T-helper 2 cell treated with Interferon-gamma antibody and Interleukin-4, amounts not matched to agents 100 ng/mL and 5 ng/mL, for 36 hours (primary cell): ENCODE results near the gene TNFAIP8L1. TPM values are rescaled to one million over a fixed set of nuclear protein-coding genes. Genes with fewer than 3 reads are reported as not detected.
"Not testable (repeated sequence)": the region's sequence is repeated elsewhere in the genome, so short reads cannot be mapped to it uniquely, and the experiment has no call there.

Experiments
- intact Hi-C: fragments of 100-400 bp; cut with micrococcal nuclease; formaldehyde crosslinking; loops from one replicate; pipeline ENCODE4 v1.15.1; 2023
- total RNA-seq: library from RNA; stranded (reverse); gene quantifications from 2 replicates; pipeline ENCODE4 v1.2.3, GENCODE V29; 2022

Gene TNFAIP8L1
- total RNA-seq, 1 donor from 2014 or later = 16.5 TPM

- intact Hi-C loops = no loop called here
Observed at GRCh38 chr19:4676955-4677731, 37.8 kb downstream of the TNFAIP8L1 start.

DNA sequence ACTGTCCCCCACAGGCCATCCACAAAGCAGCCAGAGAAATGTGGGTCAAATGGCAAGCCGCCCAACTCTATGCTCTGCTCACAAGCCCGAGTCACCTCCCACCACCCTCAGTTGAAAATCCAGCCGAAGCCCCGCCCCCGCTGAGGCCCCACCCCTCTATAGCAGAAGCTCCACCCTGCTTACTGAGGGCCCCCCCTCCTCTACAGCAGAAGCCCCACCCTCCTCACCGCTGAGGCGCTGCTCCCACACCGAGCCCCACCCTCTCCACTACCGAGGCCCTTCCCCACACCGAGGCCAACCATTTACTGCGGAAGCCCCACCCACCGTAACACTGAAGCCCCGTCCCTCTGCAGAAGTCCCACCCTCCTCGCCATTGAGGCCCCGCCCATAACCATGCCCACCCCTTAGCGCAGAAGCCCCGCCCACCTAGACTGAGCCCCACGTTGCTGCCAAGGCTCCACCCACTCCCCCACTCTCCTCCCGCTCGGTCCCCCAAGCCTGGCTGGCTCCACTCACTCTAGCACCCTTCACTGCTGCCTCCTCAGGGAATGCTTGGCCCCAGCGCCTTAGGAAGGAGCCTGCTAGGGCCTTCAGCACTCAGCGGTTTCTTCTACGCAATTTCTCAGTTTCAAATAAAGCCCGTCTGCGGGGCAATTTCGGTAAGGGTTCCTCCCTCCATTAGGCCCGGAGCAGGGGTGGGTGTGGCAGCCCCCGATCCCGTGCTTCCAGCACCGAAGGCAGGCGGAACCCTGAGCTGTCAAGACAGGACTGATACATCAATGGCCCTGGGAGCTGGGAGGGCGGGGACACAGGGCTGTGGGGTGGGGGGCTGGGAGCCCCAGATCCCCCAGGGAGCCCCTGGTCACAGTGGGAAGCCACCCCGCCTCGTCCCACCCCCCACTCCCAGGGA lies 39.8 kb downstream of the TNFAIP8L1 start:
- intact Hi-C loops = no loop called here

- intact Hi-C loops = not testable (repeated sequence)
Observed at GRCh38 chr19:4680021-4680420, 40.7 kb downstream of the TNFAIP8L1 start.

GRCh38 chr19:4682417-4683200 lies 43.3 kb downstream of the TNFAIP8L1 start:
- intact Hi-C loops = no loop called here

GRCh38 chr19:4684312-4685095 lies 45.2 kb downstream of the TNFAIP8L1 start:
- intact Hi-C loops = no loop called here

DNA sequence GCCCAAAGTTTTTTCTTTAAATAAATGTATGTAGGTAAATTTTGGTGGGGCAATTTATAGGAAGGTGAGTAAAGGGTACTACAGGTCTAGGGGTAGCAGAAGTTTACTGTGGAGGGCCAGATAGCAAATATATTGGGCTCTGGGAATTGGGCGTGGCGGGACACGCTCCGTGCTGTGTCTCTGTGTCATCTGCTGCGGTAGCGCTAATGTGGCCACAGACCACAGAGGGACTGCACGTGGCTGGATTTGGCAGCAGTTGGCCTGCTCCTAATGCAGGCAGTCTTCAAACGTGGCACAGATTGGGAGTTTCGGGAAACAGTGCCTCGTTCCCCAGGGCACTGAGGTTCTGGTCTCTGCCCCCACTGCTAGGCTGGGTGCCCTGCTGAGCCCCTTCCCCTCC lies 47.4 kb downstream of the TNFAIP8L1 start:
- intact Hi-C loops = no loop called here

DNA sequence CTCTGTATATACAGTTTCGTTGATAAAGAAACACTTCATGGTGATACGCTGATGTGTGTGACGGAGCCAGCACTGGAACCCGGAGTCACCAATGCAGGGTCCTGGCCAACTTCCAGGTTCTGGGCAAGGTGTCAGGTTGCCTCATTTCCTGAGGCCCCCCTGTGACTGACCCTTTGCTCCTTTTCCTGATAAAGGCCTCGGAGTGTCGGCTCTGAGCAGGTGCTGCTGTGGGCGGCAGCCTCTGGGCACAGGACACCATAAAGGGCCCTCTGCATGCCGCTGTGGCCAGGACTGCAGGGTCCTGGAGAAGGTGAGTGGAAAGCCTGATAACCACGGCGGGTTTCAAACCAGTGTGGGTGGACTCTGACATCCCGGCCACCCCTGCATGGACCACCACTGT lies 48.1 kb downstream of the TNFAIP8L1 start:
- intact Hi-C loops = no loop called here

GRCh38 chr19:4688587-4688986 lies 49.3 kb downstream of the TNFAIP8L1 start:
- intact Hi-C loops = no loop called here

GRCh38 chr19:4689403-4689802 lies 50.1 kb downstream of the TNFAIP8L1 start:
- intact Hi-C loops = no loop called here

DNA sequence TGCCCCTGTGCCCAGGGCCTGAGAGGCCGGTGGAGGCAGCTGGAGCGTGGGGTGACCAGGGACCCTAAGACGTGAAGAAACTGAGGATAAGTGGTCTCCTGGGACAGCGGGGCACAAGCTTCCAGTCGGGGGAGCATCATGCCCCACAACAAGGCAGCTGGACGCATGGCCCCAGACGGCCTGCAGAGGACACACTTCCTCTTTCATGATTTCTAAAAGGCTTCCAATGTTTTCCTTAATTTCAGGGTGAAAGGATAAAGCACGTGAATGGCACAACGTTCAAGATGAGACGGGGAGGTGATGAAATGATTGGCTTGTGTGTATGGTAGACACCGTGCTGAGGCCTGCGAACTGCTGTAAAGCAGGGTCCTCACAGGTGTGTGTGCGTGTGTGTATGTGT lies 51.0 kb downstream of the TNFAIP8L1 start:
- intact Hi-C loops = no loop called here

- intact Hi-C loops = no loop called here
Observed at GRCh38 chr19:4691373-4691772, 52.1 kb downstream of the TNFAIP8L1 start.

GRCh38 chr19:4692251-4693077 lies 53.1 kb downstream of the TNFAIP8L1 start:
- intact Hi-C loops = no loop called here

GRCh38 chr19:4693078-4693350 lies 53.7 kb downstream of the TNFAIP8L1 start:
- intact Hi-C loops = no loop called here

- intact Hi-C loops = no loop called here
Observed at GRCh38 chr19:4693471-4694121, 54.3 kb downstream of the TNFAIP8L1 start.

GRCh38 chr19:4694211-4694987 lies 55.1 kb downstream of the TNFAIP8L1 start:
- intact Hi-C loops = no loop called here

DNA sequence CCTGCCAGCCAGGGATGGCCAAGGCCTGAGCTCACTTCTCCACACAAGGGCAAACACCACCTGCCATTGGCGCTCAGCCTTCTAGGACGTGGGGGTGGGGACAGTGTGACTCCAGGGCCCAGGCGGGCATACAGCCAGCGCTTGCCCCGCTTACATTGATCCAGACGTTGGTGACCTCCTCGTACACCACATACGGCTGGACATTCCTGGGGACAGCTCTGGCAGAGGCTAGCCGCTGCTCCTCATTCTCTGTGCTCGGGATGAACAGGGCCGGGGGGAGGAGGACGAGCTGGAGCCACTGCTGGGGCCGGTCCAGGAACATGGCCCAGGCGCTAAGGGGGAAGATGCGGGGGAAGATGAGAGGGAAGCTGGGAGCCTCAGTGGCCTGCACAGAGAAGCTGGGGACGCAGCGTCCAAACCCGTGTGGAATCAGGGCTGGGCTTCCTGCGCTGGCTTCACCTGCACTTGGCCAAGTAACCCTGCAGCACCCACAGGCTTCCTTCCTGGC lies 56.0 kb downstream of the TNFAIP8L1 start:
- intact Hi-C loops = no loop called here

DNA sequence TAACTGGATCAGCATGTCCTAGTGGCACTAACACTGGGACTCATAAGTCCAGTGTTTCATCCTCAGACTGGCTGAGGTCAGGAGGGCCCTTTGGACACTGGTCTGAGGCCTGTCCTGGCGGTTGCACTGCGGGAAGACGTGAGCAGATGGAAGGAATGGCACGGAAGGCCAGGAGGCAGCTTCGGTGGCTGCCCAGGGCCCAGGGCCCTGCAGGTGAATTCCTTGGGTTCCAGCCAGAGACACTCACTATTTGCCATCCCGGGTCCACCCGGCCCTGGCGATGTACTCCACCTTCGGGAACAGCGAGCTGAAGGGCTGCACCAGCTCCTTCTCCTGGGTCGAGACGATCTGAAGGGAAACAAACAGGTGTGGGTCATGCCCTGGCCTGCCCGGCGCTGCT lies 58.0 kb downstream of the TNFAIP8L1 start:
- intact Hi-C loops = no loop called here

- intact Hi-C loops = no loop called here
Observed at GRCh38 chr19:4699826-4700692, 60.7 kb downstream of the TNFAIP8L1 start.
